Activated naive CD8-positive, alpha-beta T cell treated with anti-CD3 and anti-CD28 coated beads, Interleukin-2, amount 50 U/mL, for 24 hours (primary cell): ENCODE data around the gene PPP1CB.

Experiments used
- ATAC-seq: fragments of 150-1000 bp; cut with Tn5 transposase; one replicate; pipeline ENCODE4 v1.10.0; 2021
- DNase-seq: peaks from one replicate; pipeline ENCODE4 v3.0.0; 2021
- H3K27ac Mint-ChIP-seq: one replicate; pipeline ENCODE4 v1.8.0; 2021; ENCODE audit warnings: mild to moderate bottlenecking, mixed read lengths
- H3K27me3 Mint-ChIP-seq: one replicate; pipeline ENCODE4 v1.8.0; 2021; ENCODE audit warnings: mixed read lengths
- H3K36me3 Mint-ChIP-seq: one replicate; pipeline ENCODE4 v1.8.0; 2021; ENCODE audit warnings: low read depth, mixed read lengths
- H3K4me1 Mint-ChIP-seq: one replicate; pipeline ENCODE4 v1.8.0; 2021; ENCODE audit warnings: mixed read lengths
- H3K4me3 Mint-ChIP-seq: one replicate; pipeline ENCODE4 v1.8.0; 2021; ENCODE audit warnings: mild to moderate bottlenecking, moderate library complexity, mixed read lengths
- H3K9me3 Mint-ChIP-seq: one replicate; pipeline ENCODE4 v1.8.0; 2021; ENCODE audit warnings: mixed read lengths

Gene PPP1CB

GRCh38 chr2:28751252-28751955 lies at the start of gene PPP1CB:
PPP1CB (plus strand) TSS chr2:28751830; CDS start chr2:28752125, 295 bp downstream.
- Mint-ChIP-seq H3K4me1 (peaks cover 62% of the 10 kb centered on the region), H3K27ac (peak within 1 kb of the TSS; percentile 95), H3K36me3 (peaks cover 23% of the 10 kb centered on the region), H3K4me3 (peak within 1 kb of the TSS; percentile 96), H3K27me3 (no peaks in the 10 kb centered on the region), H3K9me3 (no peaks in the 10 kb centered on the region)
- ATAC-seq, result peak; percentile 92
- DNase-seq, result peak; percentile 94

GRCh38 chr2:28702415-28702861 lies 49.2 kb upstream of the PPP1CB start:
- peaks cover 14% of the 10 kb centered on the region for H3K9me3 Mint-ChIP-seq
- H3K4me3 Mint-ChIP-seq, result no peak overlapping the region
- no peak overlapping the region for H3K27ac Mint-ChIP-seq
- no peaks in the 10 kb centered on the region for H3K4me1 Mint-ChIP-seq
- H3K36me3 Mint-ChIP-seq, result no peaks in the 10 kb centered on the region
- ATAC-seq, result no peak
- no peaks in the 10 kb centered on the region for H3K27me3 Mint-ChIP-seq
- DNase-seq, result no peak

- no peak overlapping the region for H3K27ac Mint-ChIP-seq
- no peak overlapping the region for H3K4me3 Mint-ChIP-seq
- H3K36me3 Mint-ChIP-seq, result no peaks in the 10 kb centered on the region
- no peaks in the 10 kb centered on the region for H3K27me3 Mint-ChIP-seq
- ATAC-seq, result no peak
- peaks cover 14% of the 10 kb centered on the region for H3K9me3 Mint-ChIP-seq
- no peaks in the 10 kb centered on the region for H3K4me1 Mint-ChIP-seq
- DNase-seq, result no peak
Observed at GRCh38 chr2:28702878-28703277, 48.8 kb upstream of the PPP1CB start.

- H3K36me3 Mint-ChIP-seq, result no peaks in the 10 kb centered on the region
- no peaks in the 10 kb centered on the region for H3K27me3 Mint-ChIP-seq
- H3K4me1 Mint-ChIP-seq, result no peaks in the 10 kb centered on the region
- no peak overlapping the region for H3K27ac Mint-ChIP-seq
- ATAC-seq, result no peak
- H3K9me3 Mint-ChIP-seq, result peaks cover 14% of the 10 kb centered on the region
- H3K4me3 Mint-ChIP-seq, result no peak overlapping the region
- DNase-seq, result no peak
Observed at GRCh38 chr2:28704621-28705020, 47.0 kb upstream of the PPP1CB start.

- ATAC-seq, result no peak
Observed at GRCh38 chr2:28705751-28706440, 45.7 kb upstream of the PPP1CB start.

GRCh38 chr2:28707592-28707991 lies 44.0 kb upstream of the PPP1CB start:
- DNase-seq (no peak), ATAC-seq (no peak)
- Mint-ChIP-seq H3K36me3 (no peaks in the 10 kb centered on the region), H3K27me3 (no peaks in the 10 kb centered on the region), H3K27ac (no peak overlapping the region), H3K4me3 (no peak overlapping the region), H3K9me3 (peaks cover 14% of the 10 kb centered on the region), H3K4me1 (peaks cover 7% of the 10 kb centered on the region)

More at GRCh38 chr2:28705751-28706440, 45.7 kb upstream of the PPP1CB start:
- no peak overlapping the region for H3K27ac Mint-ChIP-seq
- DNase-seq, result no peak
- H3K36me3 Mint-ChIP-seq, result no peaks in the 10 kb centered on the region
- H3K9me3 Mint-ChIP-seq, result peaks cover 14% of the 10 kb centered on the region
- no peak overlapping the region for H3K4me3 Mint-ChIP-seq
- no peaks in the 10 kb centered on the region for H3K4me1 Mint-ChIP-seq
- no peaks in the 10 kb centered on the region for H3K27me3 Mint-ChIP-seq

- DNase-seq (no peak), ATAC-seq (no peak)
- Mint-ChIP-seq H3K4me3 (no peak overlapping the region), H3K27ac (no peak overlapping the region), H3K36me3 (no peaks in the 10 kb centered on the region), H3K9me3 (peaks cover 14% of the 10 kb centered on the region), H3K27me3 (no peaks in the 10 kb centered on the region), H3K4me1 (peaks cover 13% of the 10 kb centered on the region)
Observed at GRCh38 chr2:28709101-28709500, 42.5 kb upstream of the PPP1CB start.

- no peak overlapping the region for H3K27ac Mint-ChIP-seq
- H3K4me1 Mint-ChIP-seq, result peaks cover 15% of the 10 kb centered on the region
- no peak for DNase-seq
- no peak overlapping the region for H3K4me3 Mint-ChIP-seq
- peaks cover 7% of the 10 kb centered on the region for H3K9me3 Mint-ChIP-seq
- ATAC-seq, result no peak
- no peaks in the 10 kb centered on the region for H3K27me3 Mint-ChIP-seq
- H3K36me3 Mint-ChIP-seq, result no peaks in the 10 kb centered on the region
Observed at GRCh38 chr2:28710545-28710944, 41.1 kb upstream of the PPP1CB start.

- H3K9me3 Mint-ChIP-seq, result no peaks in the 10 kb centered on the region
- no peak overlapping the region for H3K4me3 Mint-ChIP-seq
- peaks cover 32% of the 10 kb centered on the region for H3K4me1 Mint-ChIP-seq
- H3K27ac Mint-ChIP-seq, result peak overlapping the region; percentile 33
- ATAC-seq (peak; percentile 65), DNase-seq (no peak)
- no peaks in the 10 kb centered on the region for H3K36me3 Mint-ChIP-seq
- H3K27me3 Mint-ChIP-seq, result no peaks in the 10 kb centered on the region
Observed at GRCh38 chr2:28713577-28714298, 37.9 kb upstream of the PPP1CB start.

- ATAC-seq (peak; percentile 59), DNase-seq (no peak)
- H3K9me3 Mint-ChIP-seq, result no peaks in the 10 kb centered on the region
- H3K36me3 Mint-ChIP-seq, result no peaks in the 10 kb centered on the region
- no peak overlapping the region for H3K27ac Mint-ChIP-seq
- no peaks in the 10 kb centered on the region for H3K27me3 Mint-ChIP-seq
- peaks cover 32% of the 10 kb centered on the region for H3K4me1 Mint-ChIP-seq
- H3K4me3 Mint-ChIP-seq, result no peak overlapping the region
Observed at GRCh38 chr2:28716265-28716865, 35.3 kb upstream of the PPP1CB start.

- peaks cover 25% of the 10 kb centered on the region for H3K4me1 Mint-ChIP-seq
- H3K9me3 Mint-ChIP-seq, result no peaks in the 10 kb centered on the region
- no peak for ATAC-seq
- no peak overlapping the region for H3K27ac Mint-ChIP-seq
- H3K4me3 Mint-ChIP-seq, result no peak overlapping the region
- DNase-seq, result no peak
- no peaks in the 10 kb centered on the region for H3K36me3 Mint-ChIP-seq
- H3K27me3 Mint-ChIP-seq, result no peaks in the 10 kb centered on the region
Observed at GRCh38 chr2:28717339-28717758, 34.3 kb upstream of the PPP1CB start.

- H3K4me3 Mint-ChIP-seq, result no peak overlapping the region
- no peaks in the 10 kb centered on the region for H3K9me3 Mint-ChIP-seq
- H3K27me3 Mint-ChIP-seq, result no peaks in the 10 kb centered on the region
- H3K36me3 Mint-ChIP-seq, result no peaks in the 10 kb centered on the region
- no peak for DNase-seq
- H3K27ac Mint-ChIP-seq, result no peak overlapping the region
- H3K4me1 Mint-ChIP-seq, result peaks cover 16% of the 10 kb centered on the region
- no peak for ATAC-seq
Observed at GRCh38 chr2:28720345-28720744, 31.3 kb upstream of the PPP1CB start.

- Mint-ChIP-seq H3K27me3 (no peaks in the 10 kb centered on the region), H3K4me3 (no peak overlapping the region), H3K4me1 (peaks cover 7% of the 10 kb centered on the region), H3K9me3 (no peaks in the 10 kb centered on the region), H3K27ac (no peak overlapping the region), H3K36me3 (no peaks in the 10 kb centered on the region)
- DNase-seq (no peak), ATAC-seq (no peak)
Observed at GRCh38 chr2:28721601-28722191, 29.9 kb upstream of the PPP1CB start.

GRCh38 chr2:28725021-28725711 lies 26.5 kb upstream of the PPP1CB start:
- no peak overlapping the region for H3K27ac Mint-ChIP-seq
- H3K36me3 Mint-ChIP-seq, result no peaks in the 10 kb centered on the region
- no peak overlapping the region for H3K4me3 Mint-ChIP-seq

More at GRCh38 chr2:28725021-28725711, 26.5 kb upstream of the PPP1CB start:
- ATAC-seq, result no peak
- Mint-ChIP-seq H3K27me3 (no peaks in the 10 kb centered on the region), H3K4me1 (no peaks in the 10 kb centered on the region), H3K9me3 (no peaks in the 10 kb centered on the region)
- no peak for DNase-seq
